LNCAP (cell line): ENCODE results near the gene CTBP2.

Experiments used
- TF ChIP-seq, protein P1 (sequence below): fragments of 450-650 bp; IDR thresholded peaks from 2 replicates; pipeline ENCODE4 v1.5.1; 2017; ENCODE audit warnings: mild to moderate bottlenecking

The CTBP2 gene

DNA sequence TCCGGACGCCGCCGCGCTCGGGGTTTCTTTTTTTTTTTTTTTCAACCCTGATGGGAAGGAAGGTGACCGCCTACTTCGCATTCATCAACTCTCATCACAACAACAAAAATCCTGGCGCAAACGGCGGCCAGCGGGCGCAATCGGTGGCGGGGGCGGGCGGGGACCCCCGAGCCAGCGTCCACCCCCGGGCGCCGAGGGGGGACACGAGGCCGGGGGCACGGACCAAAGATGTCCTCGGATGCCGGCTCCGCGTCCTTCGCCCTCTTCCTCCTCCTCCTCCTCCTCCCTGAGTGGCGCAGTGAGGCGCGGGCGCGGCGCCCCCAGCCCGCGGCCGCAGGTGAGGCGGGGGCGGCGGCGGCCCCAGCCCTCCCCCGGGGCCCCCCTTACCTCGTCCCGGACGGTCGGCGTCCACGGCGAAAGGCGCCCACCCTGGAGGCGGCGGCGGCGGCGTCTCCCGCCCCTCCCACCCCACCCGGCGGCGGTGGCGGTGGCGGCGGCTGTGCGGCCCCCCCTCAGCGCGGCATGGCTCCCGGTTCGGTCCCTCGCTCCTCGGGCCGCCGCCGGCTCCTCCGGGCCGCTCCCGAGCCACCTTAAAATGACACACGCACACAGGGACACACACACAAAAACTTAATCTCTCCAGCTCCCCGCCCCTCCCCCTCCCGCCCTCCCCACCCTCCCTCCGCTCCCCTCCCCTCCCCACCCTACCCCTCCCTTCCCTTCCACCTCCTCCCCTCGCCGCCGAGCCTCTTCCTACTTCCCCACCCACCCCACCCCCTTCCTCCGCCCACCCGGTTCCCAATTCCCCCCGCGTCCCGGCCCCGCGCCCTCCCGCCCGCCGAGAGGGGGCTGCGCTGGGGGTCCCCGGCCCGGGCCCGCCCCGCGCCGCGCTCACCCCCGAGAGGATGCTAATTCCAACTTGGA, at the start of gene CTBP2:
CTBP2 (minus strand) TSS at position 632 of the 924 bp plus-strand sequence.
- TF ChIP-seq, protein P1, sequence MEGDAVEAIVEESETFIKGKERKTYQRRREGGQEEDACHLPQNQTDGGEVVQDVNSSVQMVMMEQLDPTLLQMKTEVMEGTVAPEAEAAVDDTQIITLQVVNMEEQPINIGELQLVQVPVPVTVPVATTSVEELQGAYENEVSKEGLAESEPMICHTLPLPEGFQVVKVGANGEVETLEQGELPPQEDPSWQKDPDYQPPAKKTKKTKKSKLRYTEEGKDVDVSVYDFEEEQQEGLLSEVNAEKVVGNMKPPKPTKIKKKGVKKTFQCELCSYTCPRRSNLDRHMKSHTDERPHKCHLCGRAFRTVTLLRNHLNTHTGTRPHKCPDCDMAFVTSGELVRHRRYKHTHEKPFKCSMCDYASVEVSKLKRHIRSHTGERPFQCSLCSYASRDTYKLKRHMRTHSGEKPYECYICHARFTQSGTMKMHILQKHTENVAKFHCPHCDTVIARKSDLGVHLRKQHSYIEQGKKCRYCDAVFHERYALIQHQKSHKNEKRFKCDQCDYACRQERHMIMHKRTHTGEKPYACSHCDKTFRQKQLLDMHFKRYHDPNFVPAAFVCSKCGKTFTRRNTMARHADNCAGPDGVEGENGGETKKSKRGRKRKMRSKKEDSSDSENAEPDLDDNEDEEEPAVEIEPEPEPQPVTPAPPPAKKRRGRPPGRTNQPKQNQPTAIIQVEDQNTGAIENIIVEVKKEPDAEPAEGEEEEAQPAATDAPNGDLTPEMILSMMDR, result no peak

DNA sequence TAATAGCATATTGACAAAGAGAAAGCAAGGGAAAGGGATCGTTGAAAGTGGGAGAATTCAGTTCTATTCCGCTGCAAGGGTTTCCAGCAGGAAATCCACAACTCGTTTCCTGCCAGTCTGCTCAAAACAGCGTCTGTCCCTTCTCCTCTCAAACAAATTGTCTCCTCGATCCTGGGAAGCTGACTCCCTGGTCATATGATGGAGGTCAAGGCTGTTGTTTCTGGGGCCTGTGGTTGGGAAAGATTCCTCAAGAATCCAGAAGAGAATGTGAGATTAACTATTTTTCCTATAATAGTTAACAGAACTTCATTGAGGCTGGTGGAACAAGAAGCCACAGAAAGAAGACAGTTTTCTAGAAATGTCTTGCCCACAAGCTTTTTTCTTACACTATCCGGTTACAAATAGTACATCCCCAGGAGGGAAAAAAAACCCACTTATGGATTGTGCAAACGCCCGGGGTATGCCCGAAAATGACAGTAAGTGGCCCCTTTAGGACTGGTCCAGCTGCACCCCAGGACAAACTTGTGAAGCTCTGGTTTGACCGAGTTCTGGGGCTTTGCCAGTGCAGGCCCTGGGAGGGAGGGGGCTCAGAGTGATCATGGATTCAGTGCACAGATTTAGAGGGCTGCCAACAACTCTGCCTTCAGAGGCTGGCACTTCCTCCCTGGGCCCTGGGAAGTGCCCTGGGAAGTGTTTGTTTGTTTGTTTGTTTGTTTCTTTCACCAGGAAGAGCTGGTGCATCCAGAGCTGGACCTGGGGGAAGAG, 49.4 kb upstream of the CTBP2 start:
- TF ChIP-seq, protein P1, result no peak

DNA sequence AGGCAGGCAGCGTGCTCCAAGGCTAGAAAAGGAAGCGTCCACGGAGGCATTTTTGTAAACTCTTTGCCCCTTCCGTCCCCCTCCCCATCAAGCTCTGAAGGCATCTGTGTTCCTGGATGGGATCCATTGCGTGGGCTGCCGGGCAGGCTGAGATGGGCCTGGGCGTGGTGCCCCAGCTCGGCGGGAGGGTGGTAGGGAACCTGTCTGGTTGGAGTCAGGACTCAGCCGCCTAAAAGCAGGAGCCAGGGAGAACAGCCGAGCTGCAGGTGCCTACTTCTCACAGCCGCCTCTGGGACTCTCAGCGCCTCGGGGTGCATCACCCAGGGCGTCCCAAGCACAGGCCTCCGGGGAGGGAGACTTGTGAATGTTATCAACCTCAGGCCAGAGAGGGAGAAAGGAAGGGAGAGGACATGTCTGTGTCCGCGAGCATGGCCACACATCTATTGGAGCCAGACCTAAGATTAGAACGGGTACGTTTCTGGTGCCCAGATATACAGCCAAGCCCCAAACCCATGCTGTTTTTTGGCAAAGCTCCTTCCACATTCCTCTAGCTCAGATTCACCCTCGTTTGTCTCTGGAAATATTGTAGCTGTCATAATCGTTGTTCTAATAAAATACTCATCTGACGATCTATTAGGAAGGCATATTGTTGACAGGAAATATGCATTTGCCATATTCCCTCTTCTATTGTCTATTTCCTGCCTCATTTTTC, 48.6 kb upstream of the CTBP2 start:
- TF ChIP-seq, protein P1, result no peak

DNA sequence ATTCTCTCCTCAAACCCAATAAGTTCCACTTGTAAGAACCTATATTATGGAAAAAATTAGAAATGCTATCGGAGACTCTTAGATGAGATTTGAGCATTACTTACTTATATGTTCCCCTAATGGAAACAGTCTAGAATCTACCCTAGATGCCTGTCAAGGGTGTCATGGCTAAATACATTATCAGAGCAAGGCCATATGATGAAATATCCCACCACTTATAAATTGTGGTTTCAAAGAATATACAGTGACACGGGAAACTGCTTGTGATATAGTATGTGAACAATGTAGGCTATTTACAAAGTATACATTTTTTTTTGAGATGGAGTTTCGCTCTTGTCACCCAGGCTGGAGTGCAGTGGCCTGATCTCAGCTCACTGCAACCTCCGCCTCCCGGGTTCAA, 46.3 kb upstream of the CTBP2 start:
- TF ChIP-seq, protein P1, result no peak

DNA sequence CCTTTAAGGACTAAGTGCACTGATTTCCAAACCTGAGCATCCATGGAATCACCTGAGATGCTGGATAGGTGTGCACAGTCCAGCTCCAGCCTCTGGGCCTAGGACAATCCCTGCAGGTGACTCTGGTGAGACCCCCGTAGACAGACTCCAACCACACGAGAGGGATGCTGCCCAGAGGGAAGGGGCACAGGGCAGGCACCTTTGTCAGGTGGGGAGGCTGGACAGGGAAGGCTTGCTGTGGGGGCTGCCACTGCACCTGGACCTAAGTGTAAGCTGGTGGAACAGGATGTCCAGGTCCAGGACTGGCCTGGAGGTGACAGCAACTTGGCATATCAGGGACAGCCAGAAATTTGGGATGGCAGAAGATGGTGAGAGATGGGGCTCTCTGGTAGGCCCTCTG, 45.1 kb upstream of the CTBP2 start:
- TF ChIP-seq, protein P1, result no peak

DNA sequence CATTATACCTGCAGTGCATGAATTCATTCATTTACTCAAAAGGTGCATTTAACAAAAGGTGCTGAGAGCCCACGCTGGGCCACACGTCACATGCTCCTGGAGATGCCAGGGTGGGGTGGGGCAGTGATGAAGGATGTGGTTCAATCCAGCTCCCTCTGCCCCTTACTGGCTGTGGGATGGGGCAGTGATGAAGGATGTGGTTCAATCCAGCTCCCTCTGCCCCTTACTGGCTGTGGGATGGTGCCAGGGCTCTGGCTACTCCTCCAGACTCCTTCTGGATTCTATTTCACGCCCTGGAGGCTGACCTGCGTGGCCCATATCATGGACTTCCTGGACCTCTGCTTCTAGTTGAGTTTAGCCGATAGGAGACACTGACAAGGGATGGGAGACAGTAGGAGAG, 44.0 kb upstream of the CTBP2 start:
- TF ChIP-seq, protein P1, result no peak

DNA sequence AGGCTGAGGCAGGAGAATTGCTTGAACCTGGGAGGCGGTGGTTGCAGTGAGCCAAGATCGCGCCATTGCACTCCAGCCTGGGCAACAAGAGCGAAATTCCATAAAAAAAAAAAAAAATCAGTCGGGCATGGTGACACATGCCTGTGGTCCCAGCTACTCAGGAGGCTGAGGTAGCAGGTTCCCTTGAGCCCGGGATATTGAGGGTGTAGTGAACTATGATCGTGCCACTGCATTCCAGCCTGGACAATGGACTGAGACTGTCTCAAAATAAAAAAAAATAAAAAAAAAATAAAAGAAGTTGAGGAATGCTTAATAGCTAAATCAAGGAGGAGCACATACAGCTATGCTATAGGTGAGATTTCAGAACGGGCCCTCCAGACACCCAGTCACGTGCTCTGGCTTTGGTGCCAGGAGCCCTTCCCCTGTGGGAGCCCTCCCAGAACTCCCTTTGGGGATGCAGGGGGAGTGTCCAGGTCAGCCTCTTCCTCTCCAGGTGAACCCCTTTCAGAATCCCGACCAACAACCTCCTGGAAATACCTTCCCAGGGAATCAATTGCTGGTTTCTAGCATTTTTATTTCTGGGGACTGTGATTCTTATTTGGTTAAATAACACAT, 42.9 kb upstream of the CTBP2 start:
- TF ChIP-seq, protein P1, result no peak
